ENCODE measurements around the gene RMRP.
A peak's percentile ranks its signal among the peaks of the same experiment; 100 is the strongest.

RMRP gene

GRCh38 chr9:35680331-35681105, 22.7 kb upstream of the RMRP start:
- TF ChIP-seq ARNTL (CRISPR knock-in tag; IDR thresholded peaks at IDR 0.05; ENCODE audit: borderline replicate concordance, low read depth): no peak
- no peak for TF ChIP-seq ZC3H10 (CRISPR knock-in tag; IDR thresholded peaks at IDR 0.05)
- TF ChIP-seq ISL1 (CRISPR knock-in tag; IDR thresholded peaks at IDR 0.05): no peak
- TF ChIP-seq CSDC2 (CRISPR knock-in tag; IDR thresholded peaks at IDR 0.05): no peak
- TF ChIP-seq ZNF565 (CRISPR knock-in tag; conservative IDR thresholded peaks at IDR 0.05; ENCODE audit: low read depth): no peak
- ATAC-seq: peak; percentile 35

- no peak for TF ChIP-seq ZNF565 (CRISPR knock-in tag; conservative IDR thresholded peaks at IDR 0.05; ENCODE audit: low read depth)
- TF ChIP-seq CREB5 (CRISPR knock-in tag; IDR thresholded peaks at IDR 0.05; ENCODE audit: low read depth): no peak
- TF ChIP-seq ESRRG (CRISPR knock-in tag; IDR thresholded peaks at IDR 0.05): no peak
- TF ChIP-seq TCF4 (CRISPR knock-in tag; IDR thresholded peaks at IDR 0.05; ENCODE audit: borderline replicate concordance): no peak
- TF ChIP-seq POU6F1 (CRISPR knock-in tag; IDR thresholded peaks at IDR 0.05; ENCODE audit: borderline replicate concordance, low read depth): no peak
- no peak for TF ChIP-seq ZFP30 (CRISPR knock-in tag; IDR thresholded peaks at IDR 0.05)
- TF ChIP-seq GLIS3 (CRISPR knock-in tag; IDR thresholded peaks at IDR 0.05): no peak
- no peak for TF ChIP-seq ARNTL (CRISPR knock-in tag; IDR thresholded peaks at IDR 0.05; ENCODE audit: borderline replicate concordance, low read depth)
- TF ChIP-seq OSR1 (CRISPR knock-in tag; IDR thresholded peaks at IDR 0.05): no peak
- TF ChIP-seq PPARA (CRISPR knock-in tag; IDR thresholded peaks at IDR 0.05; ENCODE audit: borderline replicate concordance): no peak
- no peak for TF ChIP-seq CSRNP3 (CRISPR knock-in tag; IDR thresholded peaks at IDR 0.05)
- TF ChIP-seq TOX (CRISPR knock-in tag; IDR thresholded peaks at IDR 0.05; ENCODE audit: borderline replicate concordance): no peak
- TF ChIP-seq TSHZ2 (CRISPR knock-in tag; IDR thresholded peaks at IDR 0.05): no peak
- TF ChIP-seq ZC3H10 (CRISPR knock-in tag; IDR thresholded peaks at IDR 0.05): no peak
- no peak for TF ChIP-seq RARB (CRISPR knock-in tag; IDR thresholded peaks at IDR 0.05)
- TF ChIP-seq BACH2 (CRISPR knock-in tag; IDR thresholded peaks at IDR 0.05; ENCODE audit: borderline replicate concordance): no peak
- no peak for TF ChIP-seq ZNF70 (CRISPR knock-in tag; IDR thresholded peaks at IDR 0.05)
- TF ChIP-seq CSDC2 (CRISPR knock-in tag; IDR thresholded peaks at IDR 0.05): no peak
- ATAC-seq: peak; percentile 24
Measured at GRCh38 chr9:35679766-35680330, 22.0 kb upstream of the RMRP start.

GRCh38 chr9:35679091-35679490, 21.3 kb upstream of the RMRP start:
- TF ChIP-seq ZNF70 (CRISPR knock-in tag; IDR thresholded peaks at IDR 0.05): no peak
- no peak for TF ChIP-seq ISL1 (CRISPR knock-in tag; IDR thresholded peaks at IDR 0.05)
- TF ChIP-seq CREB5 (CRISPR knock-in tag; IDR thresholded peaks at IDR 0.05; ENCODE audit: low read depth): no peak
- TF ChIP-seq TOX (CRISPR knock-in tag; IDR thresholded peaks at IDR 0.05; ENCODE audit: borderline replicate concordance): no peak
- no peak for TF ChIP-seq RARB (CRISPR knock-in tag; IDR thresholded peaks at IDR 0.05)
- no peak for TF ChIP-seq SNAI2 (CRISPR knock-in tag; IDR thresholded peaks at IDR 0.05)
- no peak for TF ChIP-seq PATZ1 (CRISPR knock-in tag; IDR thresholded peaks at IDR 0.05; ENCODE audit: borderline replicate concordance)
- TF ChIP-seq BACH2 (CRISPR knock-in tag; IDR thresholded peaks at IDR 0.05; ENCODE audit: borderline replicate concordance): no peak
- no peak for TF ChIP-seq ZNF8 (CRISPR knock-in tag; IDR thresholded peaks at IDR 0.05)
- TF ChIP-seq ESRRG (CRISPR knock-in tag; IDR thresholded peaks at IDR 0.05): no peak
- no peak for ATAC-seq
